Smooth muscle cell of the brain vasculature (primary cell): ENCODE measurements around the gene STK11.

Source experiments
- DNase-seq: peaks from one replicate; pipeline ENCODE4 v3.0.0-alpha.2; 2012; ENCODE audit warnings: low read depth, low spot score

The STK11 gene

DNA sequence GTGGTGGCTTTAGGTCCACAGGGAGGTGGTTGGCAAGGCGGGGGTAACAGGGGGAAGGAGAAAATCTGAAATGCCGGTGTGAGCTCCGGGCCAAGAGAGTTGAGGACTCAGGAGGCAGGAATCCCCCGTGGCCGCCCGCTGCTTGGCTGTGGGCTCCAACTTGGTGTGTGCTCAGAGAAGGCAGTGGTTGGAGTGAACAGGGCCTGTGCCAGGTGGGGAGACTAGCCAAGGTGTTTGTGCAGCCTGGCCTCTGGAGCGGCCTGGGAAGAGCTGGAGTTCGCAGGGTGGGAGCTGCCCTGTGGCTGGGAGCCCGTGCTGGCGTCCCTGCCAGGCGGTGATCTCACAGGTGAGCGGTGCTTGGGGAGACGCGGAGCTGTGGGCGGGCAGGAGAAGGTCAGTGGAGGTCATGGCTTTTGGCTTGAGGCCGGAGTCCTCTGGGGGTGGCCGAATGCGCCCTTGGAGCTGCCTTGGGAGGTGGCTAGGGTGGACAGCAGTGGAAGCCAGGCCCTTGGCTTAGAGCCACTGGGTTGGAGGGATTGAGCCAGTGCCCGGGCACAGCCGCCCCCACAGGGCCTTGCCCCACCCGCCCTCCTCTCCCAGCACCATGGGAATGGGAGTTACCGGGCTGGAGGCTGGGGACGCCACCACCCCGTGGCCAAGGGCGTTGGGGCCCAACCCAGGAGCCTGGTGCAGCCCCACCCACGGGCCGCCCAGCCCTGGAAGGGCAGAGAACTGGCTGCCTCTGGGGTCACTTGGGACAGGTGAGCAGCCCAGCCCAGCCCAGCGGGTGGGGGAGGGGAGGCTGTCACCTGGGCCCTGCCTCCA, 56.4 kb downstream of the STK11 start:
- DNase-seq = no peak

- DNase-seq = no peak
These were observed 57.1 kb downstream of the STK11 start for GRCh38 chr19:1262623-1263123.

DNA sequence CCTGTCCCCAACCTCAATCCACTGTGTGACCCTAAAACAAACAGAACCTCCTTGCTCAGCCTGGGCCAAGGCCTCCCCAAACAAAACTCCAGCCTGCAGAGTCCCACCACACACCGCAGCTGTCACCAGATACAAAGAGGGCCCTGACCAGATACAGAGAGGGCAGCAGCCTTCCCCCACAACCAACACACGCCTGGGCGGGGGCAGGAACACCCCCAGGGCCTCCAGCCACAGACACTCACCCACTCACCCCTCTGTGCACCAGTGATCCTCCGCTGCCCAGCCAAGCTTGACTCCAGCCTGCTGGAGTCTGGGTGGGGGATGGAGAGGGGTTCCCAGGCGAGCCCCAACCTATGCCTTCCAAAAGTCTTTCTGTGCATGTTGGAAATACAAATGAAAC, 57.6 kb downstream of the STK11 start:
- DNase-seq = no peak

DNA sequence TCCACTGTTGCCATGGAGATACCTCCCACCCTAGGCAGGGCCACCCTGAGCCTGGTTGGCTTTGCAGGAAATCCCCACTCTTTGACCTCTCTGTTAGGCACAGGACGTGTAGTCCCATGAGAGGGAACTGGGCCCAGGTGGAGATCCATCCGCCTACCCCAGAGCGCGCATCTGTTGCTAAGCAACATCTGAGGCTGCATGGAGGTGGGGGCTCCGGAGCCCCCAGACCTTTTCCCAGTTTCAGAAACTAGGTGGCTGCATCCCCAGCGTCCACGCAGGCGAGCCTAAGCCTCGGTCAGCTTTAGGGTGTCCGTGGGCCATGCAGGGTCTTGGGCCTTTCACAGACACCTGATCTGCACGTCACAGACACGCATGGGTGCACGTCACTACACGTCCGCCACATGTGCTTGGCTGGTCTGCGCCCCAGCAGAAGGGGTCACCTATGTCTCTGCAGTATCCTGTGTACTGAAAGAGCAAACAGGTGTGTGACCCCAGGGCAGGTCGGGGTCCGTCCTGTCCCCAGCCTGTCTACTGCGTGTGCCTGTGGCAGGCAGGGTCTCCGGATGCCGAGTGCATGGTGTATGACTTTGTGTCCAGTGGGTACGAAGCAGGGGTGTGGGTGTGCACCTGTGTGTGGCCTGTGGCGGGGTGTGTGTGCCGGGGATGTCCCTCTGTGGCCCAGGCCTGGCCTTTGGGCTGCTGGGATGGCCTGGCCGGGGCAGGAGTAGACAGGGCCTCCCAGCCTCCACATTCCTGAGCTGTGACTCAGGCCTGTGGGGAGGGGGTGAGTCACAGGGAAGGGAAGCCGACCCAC, 59.4 kb downstream of the STK11 start:
- DNase-seq = no peak

DNA sequence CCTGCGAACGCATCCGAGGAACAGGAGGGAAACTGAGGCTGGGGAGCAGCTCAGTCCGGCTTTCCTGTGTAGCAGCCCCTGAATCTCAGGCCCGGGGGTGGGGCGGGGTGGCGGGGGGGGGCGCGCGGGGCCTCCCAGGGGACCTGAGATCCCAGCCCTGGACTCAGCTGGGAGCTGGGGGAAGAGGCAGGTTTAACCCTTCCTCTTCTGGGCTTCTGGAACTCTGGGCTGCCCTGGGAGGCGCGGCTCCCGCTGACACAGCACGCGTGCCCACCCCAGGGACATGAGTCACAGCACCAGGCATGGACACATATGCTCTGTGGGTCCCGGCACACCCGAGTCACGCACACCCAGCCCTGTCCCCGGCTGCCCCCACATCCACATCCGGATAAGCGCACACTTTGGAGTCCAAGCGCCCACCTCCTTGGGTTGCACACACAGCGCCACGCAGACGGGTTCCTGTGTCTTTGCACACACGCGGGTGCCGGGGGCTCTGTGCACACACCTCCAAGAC, 60.1 kb downstream of the STK11 start:
- DNase-seq = no peak

- DNase-seq = no peak
These were observed 60.7 kb downstream of the STK11 start for GRCh38 chr19:1266129-1266915.

DNA sequence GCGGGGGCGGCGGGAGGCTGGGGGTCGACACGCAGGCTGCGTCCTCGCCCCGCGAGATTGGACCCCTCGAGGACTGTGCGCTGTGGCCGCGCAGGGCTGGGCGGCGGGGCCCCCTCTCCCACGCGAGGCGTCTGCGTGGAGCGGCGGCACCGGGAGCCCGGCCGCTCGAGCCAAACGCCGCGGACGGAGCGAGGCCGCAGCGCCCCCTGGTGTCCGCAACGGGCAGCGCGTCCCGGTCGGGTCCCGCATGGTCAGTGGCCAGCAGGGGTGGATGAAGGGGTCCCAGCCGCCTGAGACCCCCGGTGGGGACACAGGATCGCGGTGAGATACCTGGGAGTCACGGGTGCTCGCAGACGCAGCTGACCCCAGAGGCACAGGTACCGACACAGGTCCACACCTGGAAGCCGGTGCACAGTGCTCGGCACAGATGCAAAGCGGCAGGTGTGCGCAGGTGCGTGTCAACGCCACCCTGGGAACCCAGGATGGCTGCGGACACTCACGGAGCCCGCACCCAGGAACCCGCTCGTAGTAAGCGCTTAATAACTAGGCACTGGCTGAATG, 61.4 kb downstream of the STK11 start:
- DNase-seq = no peak

DNA sequence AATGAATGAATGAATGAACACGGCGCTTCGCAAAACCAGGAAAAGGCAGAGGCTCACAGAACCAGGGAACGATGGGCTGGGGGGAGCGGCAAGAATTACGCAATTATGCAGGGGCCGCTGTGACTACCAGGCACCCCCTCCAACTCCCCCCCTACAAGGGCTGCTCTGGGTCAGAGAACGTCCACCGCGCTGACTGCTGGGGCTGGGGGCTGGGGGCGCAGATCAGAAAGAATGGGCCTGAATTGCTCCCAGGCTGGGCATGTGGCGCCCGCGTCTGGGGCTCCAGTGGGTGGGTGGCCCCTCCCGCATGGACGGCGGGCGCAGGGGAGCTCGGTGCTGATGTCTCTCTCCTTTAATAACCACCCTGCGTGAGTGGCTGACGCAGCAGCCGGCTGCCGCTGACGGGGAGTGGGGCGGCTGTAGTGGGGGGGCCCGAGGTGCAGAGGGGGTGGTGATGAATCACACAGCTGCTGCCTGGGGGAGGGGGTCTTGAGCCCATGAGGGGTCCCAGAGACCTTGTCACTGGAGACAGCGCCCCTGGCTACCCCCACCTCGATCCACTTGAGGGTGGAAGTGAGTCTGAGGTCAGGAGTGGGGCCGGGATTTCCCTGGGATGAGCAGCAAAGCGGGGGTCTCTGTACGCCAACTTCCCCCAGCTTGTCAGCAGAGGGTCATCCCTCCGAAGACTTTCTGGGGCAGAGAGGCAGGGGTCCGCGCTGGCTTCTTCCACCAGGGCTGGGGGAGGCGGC, 62.1 kb downstream of the STK11 start:
- DNase-seq = no peak

DNA sequence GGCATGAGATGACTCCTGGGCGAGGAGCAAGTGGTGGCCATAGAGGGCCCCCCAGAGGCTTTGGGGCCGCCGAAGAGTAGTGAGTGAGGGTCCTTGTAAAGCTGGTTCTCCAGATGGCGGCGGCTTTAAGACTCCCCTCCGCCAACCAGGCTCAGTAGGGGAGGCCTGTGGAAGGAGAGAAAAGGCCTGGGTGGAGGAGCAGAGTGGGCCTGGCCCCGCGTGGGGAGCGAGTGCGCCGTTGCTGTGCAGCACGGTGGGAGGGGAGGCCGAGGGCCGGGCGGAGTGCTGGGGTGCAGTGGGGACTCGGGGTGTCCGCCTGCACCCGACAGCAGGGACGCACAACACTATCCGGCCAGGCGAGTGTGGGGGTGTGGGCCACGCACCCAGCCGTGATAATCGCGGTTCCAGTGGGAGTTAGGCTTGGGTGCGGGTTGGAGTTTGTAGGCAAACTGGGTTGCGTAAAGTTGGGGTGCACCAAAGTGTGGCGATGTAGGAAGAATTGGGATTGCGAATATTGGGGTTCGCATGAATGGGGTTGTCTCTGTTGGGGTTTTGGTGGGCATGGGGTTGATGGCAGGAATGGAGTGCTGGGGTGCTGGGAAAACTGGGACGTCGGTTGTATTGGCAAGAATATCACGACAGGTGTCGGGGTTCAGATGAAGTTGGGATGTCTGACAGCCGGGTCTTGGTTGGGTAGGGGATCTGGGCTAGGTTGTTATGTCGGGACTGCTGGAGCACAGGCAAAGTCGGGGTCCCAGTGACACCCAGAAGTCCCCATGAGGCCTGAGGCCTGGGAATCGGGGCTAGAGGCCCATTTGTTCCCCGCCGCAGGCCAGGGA, 62.9 kb downstream of the STK11 start:
- no peak for DNase-seq

- DNase-seq = peak; percentile 97
These were observed 63.5 kb downstream of the STK11 start, which contains the start of gene CIRBP for GRCh38 chr19:1269065-1269477. TSS of gene CIRBP (plus strand) at chr19:1269332. CDS start at chr19:1270934, 1,602 bp downstream.

GRCh38 chr19:1269478-1270212, 64.1 kb downstream of the STK11 start:
- no peak for DNase-seq

- no peak for DNase-seq
These were observed 64.8 kb downstream of the STK11 start for GRCh38 chr19:1270213-1270853.

DNA sequence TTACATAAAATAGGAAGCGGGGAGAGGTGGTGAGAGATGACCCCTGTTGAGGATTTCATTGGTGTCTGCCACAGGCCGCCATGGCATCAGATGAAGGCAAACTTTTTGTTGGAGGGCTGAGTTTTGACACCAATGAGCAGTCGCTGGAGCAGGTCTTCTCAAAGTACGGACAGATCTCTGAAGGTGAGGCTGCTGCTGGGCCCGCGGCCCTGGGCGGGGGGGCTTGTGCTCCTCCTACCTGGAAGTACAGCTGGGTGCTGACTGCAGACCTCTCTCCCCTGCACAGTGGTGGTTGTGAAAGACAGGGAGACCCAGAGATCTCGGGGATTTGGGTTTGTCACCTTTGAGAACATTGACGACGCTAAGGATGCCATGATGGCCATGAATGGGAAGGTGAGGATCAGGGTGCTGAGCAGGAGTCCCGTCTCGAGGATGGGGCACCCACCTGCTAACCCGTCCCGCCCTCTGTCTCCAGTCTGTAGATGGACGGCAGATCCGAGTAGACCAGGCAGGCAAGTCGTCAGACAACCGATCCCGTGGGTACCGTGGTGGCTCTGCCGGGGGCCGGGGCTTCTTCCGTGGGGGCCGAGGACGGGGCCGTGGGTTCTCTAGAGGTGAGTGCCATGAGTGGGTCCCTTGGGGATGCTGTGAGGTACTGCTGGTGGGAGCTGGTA, 65.4 kb downstream of the STK11 start:
- no peak for DNase-seq

- no peak for DNase-seq
These were observed 66.2 kb downstream of the STK11 start for GRCh38 chr19:1271528-1272422.

GRCh38 chr19:1272423-1273262, 67.1 kb downstream of the STK11 start:
- DNase-seq = no peak
